ENCODE measurements around the gene SORCS2. TPM values are rescaled to one million over a fixed set of nuclear protein-coding genes. Genes with fewer than 3 reads are reported as not detected.

SORCS2 gene
- total and polyA plus RNA-seq, 2 experiments from 2014 or later: 0.38 to 1.4 TPM

DNA sequence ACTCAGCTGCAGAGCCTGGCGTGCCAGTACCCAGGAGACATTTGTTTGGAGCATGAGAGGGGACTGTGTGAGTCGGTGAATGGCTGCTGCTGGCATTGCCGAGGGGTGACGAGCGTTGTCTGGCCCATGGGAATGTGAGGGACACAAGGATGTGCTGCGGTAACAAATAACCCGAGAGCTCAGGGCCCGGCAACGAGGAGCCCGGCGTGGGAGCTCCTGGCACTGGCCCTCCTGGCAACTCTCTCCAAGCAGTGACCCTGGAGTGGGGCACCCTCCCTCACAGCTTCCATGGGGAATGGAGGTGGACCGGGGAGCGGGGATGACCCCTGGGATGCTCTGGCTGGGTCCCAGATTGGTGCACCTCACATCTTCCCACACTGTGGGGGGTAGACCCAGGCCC, 44.0 kb upstream of the SORCS2 start:
- Histone ChIP-seq H3K9ac (no peak overlapping the region), H3K4me3 (no peak overlapping the region), H3K36me3 (ENCODE audit: low read depth) (no peaks in the 10 kb centered on the region), H3K27ac (no peak overlapping the region), H3F3A (ENCODE audit: insufficient read depth) (no peaks in the 10 kb centered on the region), H3K27me3 (replicated peaks; ENCODE audit: insufficient read depth) (peaks cover 12% of the 10 kb centered on the region; the same call in 1 of the 2 replicates), H4K20me1 (ENCODE audit: insufficient read depth) (no peaks in the 10 kb centered on the region), H2AFZ (no peak overlapping the region), H3K9me3 (ENCODE audit: low read depth) (no peaks in the 10 kb centered on the region), H3K4me1 (ENCODE audit: insufficient read depth) (no peaks in the 10 kb centered on the region), H3K4me2 (ENCODE audit: unreplicated experiment) (no peak overlapping the region), H3K9me2 (ENCODE audit: insufficient read depth) (no peaks in the 10 kb centered on the region), H3K79me2 (ENCODE audit: insufficient read depth) (no peaks in the 10 kb centered on the region)
- 73 to 78% methylated on average over 12 to 13 of the region's 13 CpGs for WGBS, 2 experiments (ENCODE audit: low coverage in 1 of 2, low lambda C conversion rate in 2 of 2, missing lambda C conversion rate in 2 of 2)
- TF ChIP-seq EZH2phosphoT487 (IDR thresholded peaks at IDR 0.05; ENCODE audit: insufficient read depth, low read depth) (no peak), EZH2 (IDR thresholded peaks at IDR 0.05; ENCODE audit: insufficient read depth, poor library complexity, severe bottlenecking) (no peak)
- in situ Hi-C loops (cut with MboI): no loop called here
- DNase-seq: no peak

DNA sequence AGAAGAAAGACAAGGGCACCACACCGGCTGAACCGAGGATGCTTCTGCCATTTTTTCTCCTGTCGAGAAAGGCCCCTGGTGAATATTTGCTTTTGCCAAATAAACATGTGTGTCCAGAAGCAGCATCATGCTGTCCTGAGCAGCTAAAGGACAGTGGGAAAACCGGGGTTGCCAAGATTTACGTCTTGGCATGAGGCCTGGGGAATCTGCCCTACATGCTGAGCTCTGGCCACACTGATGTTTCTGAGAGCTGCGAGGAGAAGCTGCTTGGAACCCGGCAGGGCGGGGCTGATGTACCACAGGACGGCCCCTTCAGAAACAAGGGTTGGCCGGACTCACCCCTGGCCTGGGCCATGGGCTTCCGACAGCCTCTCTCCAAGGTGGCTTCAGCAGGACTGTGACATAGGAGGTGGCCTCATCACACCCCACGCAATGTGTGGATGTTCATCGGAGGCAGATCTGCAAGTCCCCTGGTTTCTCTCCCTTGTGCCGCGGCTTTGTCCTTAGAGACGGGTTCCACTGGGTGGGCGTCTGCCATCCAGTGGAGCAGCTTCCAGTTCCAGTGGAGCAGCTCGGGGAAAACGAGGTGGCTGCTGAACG, 42.2 kb upstream of the SORCS2 start:
- DNase-seq: no peak

DNA sequence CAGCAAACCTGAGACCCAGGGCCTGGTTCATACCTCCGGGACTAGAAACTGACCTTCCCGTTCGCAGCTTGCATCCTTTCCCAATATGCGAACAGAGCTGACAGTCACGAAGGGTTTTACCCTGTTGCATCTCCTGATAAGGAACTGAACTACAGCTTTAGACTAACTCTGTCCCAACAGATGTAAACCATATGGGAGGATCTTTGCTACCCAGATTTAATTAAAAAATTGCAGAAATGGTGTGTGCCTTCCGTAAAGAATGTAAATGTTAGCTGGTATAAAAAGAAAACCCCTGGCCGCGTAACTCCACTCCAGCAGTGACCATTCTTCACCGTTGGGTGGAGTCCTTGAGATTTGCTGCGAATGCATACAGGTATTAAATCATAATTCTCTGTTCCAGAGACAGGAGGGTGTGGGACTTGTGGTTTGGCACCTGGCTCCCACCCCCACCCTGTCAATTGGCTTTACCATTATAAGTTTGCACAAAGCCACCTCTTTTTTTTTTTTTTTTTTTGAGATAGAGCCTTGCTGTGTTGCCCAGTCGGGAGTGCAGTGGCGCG, 40.6 kb upstream of the SORCS2 start:
- in situ Hi-C loops (cut with MboI): no loop called here

More for the DNA sequence above, 42.2 kb upstream of the SORCS2 start:
- TF ChIP-seq EZH2phosphoT487 (IDR thresholded peaks at IDR 0.05; ENCODE audit: insufficient read depth, low read depth): no peak
- no peak for TF ChIP-seq EZH2 (IDR thresholded peaks at IDR 0.05; ENCODE audit: insufficient read depth, poor library complexity, severe bottlenecking)
- Histone ChIP-seq H4K20me1 (ENCODE audit: insufficient read depth) (no peaks in the 10 kb centered on the region), H3K9me3 (ENCODE audit: low read depth) (no peaks in the 10 kb centered on the region), H3K9ac (no peak overlapping the region), H3K4me3 (no peak overlapping the region), H3K4me2 (ENCODE audit: unreplicated experiment) (no peak overlapping the region), H3K79me2 (ENCODE audit: insufficient read depth) (no peaks in the 10 kb centered on the region), H3K27me3 (replicated peaks; ENCODE audit: insufficient read depth) (peaks cover 12% of the 10 kb centered on the region; the same call in 1 of the 2 replicates), H3K9me2 (ENCODE audit: insufficient read depth) (no peaks in the 10 kb centered on the region), H3K4me1 (ENCODE audit: insufficient read depth) (no peaks in the 10 kb centered on the region), H3K36me3 (ENCODE audit: low read depth) (no peaks in the 10 kb centered on the region), H3F3A (ENCODE audit: insufficient read depth) (no peaks in the 10 kb centered on the region), H2AFZ (no peak overlapping the region), H3K27ac (no peak overlapping the region)
- in situ Hi-C loops (cut with MboI): no loop called here
- WGBS, 2 experiments (ENCODE audit: low coverage in 1 of 2, low lambda C conversion rate in 2 of 2, missing lambda C conversion rate in 2 of 2): 51% methylated on average over 20 of the region's 20 CpGs

DNA sequence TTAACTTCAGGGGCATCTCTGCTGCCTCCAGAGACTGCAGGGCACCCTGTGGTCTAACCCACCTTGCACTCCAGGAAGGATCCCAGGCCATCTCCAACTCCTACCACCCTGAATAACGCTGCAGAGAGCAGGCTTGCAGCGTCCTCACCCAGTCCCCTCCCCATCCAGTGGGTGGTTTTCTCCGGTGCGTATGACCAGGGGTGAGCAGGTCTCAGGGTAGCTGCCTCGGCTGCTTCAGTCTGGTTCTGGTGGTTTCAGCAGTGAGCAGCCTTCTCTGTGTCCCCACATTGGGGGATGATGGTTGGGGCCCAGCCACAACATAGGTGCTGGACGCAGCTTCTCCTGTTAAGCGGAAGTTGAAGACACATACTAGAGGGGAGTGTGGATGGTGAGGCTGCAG, 38.6 kb upstream of the SORCS2 start:
- H3K79me2 ChIP-seq (ENCODE audit: insufficient read depth): no peaks in the 10 kb centered on the region
- no peaks in the 10 kb centered on the region for H3F3A ChIP-seq (ENCODE audit: insufficient read depth)
- in situ Hi-C loops (cut with MboI): no loop called here
- no peaks in the 10 kb centered on the region for H4K20me1 ChIP-seq (ENCODE audit: insufficient read depth)
- 67 to 70% methylated on average over 6 to 7 of the region's 7 CpGs for WGBS, 2 experiments (ENCODE audit: low coverage in 1 of 2, low lambda C conversion rate in 2 of 2, missing lambda C conversion rate in 2 of 2)
- DNase-seq: no peak
- H3K4me2 ChIP-seq (ENCODE audit: unreplicated experiment): no peak overlapping the region
- H3K9ac ChIP-seq: no peak overlapping the region
- H3K27ac ChIP-seq: no peak overlapping the region
- no peak overlapping the region for H3K4me3 ChIP-seq
- peaks cover 24% of the 10 kb centered on the region for H3K27me3 ChIP-seq (replicated peaks; ENCODE audit: insufficient read depth)
- H3K36me3 ChIP-seq (ENCODE audit: low read depth): no peaks in the 10 kb centered on the region
- TF ChIP-seq EZH2 (IDR thresholded peaks at IDR 0.05; ENCODE audit: insufficient read depth, poor library complexity, severe bottlenecking) (no peak), EZH2phosphoT487 (IDR thresholded peaks at IDR 0.05; ENCODE audit: insufficient read depth, low read depth) (no peak)
- H3K4me1 ChIP-seq (ENCODE audit: insufficient read depth): no peaks in the 10 kb centered on the region
- H3K9me2 ChIP-seq (ENCODE audit: insufficient read depth): no peaks in the 10 kb centered on the region
- H2AFZ ChIP-seq: no peak overlapping the region
- no peaks in the 10 kb centered on the region for H3K9me3 ChIP-seq (ENCODE audit: low read depth)

More for the DNA sequence above, 40.6 kb upstream of the SORCS2 start:
- Histone ChIP-seq H3K9me3 (ENCODE audit: low read depth) (no peaks in the 10 kb centered on the region), H3K27ac (no peak overlapping the region), H4K20me1 (ENCODE audit: insufficient read depth) (no peaks in the 10 kb centered on the region), H3K9me2 (ENCODE audit: insufficient read depth) (no peaks in the 10 kb centered on the region), H3K36me3 (ENCODE audit: low read depth) (no peaks in the 10 kb centered on the region), H3K27me3 (replicated peaks; ENCODE audit: insufficient read depth) (peaks cover 21% of the 10 kb centered on the region), H2AFZ (no peak overlapping the region), H3K79me2 (ENCODE audit: insufficient read depth) (no peaks in the 10 kb centered on the region), H3F3A (ENCODE audit: insufficient read depth) (no peaks in the 10 kb centered on the region), H3K4me2 (ENCODE audit: unreplicated experiment) (no peak overlapping the region), H3K4me1 (ENCODE audit: insufficient read depth) (no peaks in the 10 kb centered on the region), H3K9ac (no peak overlapping the region), H3K4me3 (no peak overlapping the region)
- DNase-seq: no peak
- no peak for TF ChIP-seq EZH2 (IDR thresholded peaks at IDR 0.05; ENCODE audit: insufficient read depth, poor library complexity, severe bottlenecking)
- WGBS, 2 experiments (ENCODE audit: low coverage in 1 of 2, low lambda C conversion rate in 2 of 2, missing lambda C conversion rate in 2 of 2): 77 to 83% methylated on average over 12 to 13 of the region's 13 CpGs

All from GM23248 (cell line).